Endothelial cell of umbilical vein (primary cell): Measurements from ENCODE around the gene IWS1. TPM values are rescaled to one million over a fixed set of nuclear protein-coding genes. Genes with fewer than 3 reads are reported as not detected.

Experiments
- BruUV-seq: library from RNA; stranded (reverse); fragments of 400-500 nt; replicated peaks from 2 replicates; lab custom pipeline; 2021; lab: Mats Ljungman, UMichigan
- CTCF ChIA-PET: fragments of 300-600, 350-600 bp; sonication (Branson Sonifier 250); formaldehyde crosslinking; loops from one replicate; lab custom pipeline; 2021; ENCODE audit warnings: antibody characterized with exemption, inconsistent platforms; lab: Charles Lee
- POLR2A ChIA-PET: fragments of 300-600, 350-600 bp; sonication (Branson Sonifier 250); formaldehyde crosslinking; loops from one replicate; lab custom pipeline; 2021; ENCODE audit warnings: antibody characterized with exemption, inconsistent platforms; lab: Charles Lee
- DNase-seq: peaks from one replicate; pipeline ENCODE4 v3.0.0-alpha.2; 2011; ENCODE audit warnings: low read depth, low spot score
- FAIRE-seq: peaks from 2 replicates; lab custom pipeline; 2011; peaks lifted over from hg19 to GRCh38; lab: Jason Lieb, UNC
- H2AFZ ChIP-seq: 2 replicates; pipeline ENCODE4 v1.6.0; 2012; ENCODE audit warnings: low read depth, low read length, control low read depth, inconsistent platforms
- H3K27ac ChIP-seq: 2 replicates; pipeline ENCODE4 v1.5.1; 2011; ENCODE audit warnings: low read depth, mild to moderate bottlenecking, control low read depth, low read length, moderate library complexity; ENCODE audit not compliant: insufficient read depth
- H3K27me3 ChIP-seq, 2 experiments: 2 replicates each; pipeline versions ENCODE4 v1.6.0 to v1.6.1; 2011; ENCODE audit warnings: low read length in 2 of 2, mixed read lengths in 1 of 2; ENCODE audit not compliant: control insufficient read depth in 2 of 2, insufficient read depth in 2 of 2
- H3K36me3 ChIP-seq, 2 experiments: 2 replicates in 1 of 2; 3 replicates in 1 of 2; pipeline ENCODE4 v1.5.1; 2011; ENCODE audit warnings: low read length in 2 of 2, mild to moderate bottlenecking in 1 of 2, moderate library complexity in 1 of 2; ENCODE audit not compliant: control insufficient read depth in 2 of 2, insufficient read depth in 2 of 2; ENCODE audit errors: extremely low read depth in 1 of 2
- H3K4me1 ChIP-seq: 3 replicates; pipeline ENCODE4 v1.5.1; 2011; ENCODE audit warnings: mild to moderate bottlenecking, low read length; ENCODE audit not compliant: control insufficient read depth, insufficient read depth; ENCODE audit errors: extremely low read depth
- H3K4me2 ChIP-seq: 2 replicates; pipeline ENCODE4 v1.6.1; 2011; ENCODE audit warnings: low read length, control low read depth, mixed read lengths; ENCODE audit not compliant: insufficient read depth
- H3K4me3 ChIP-seq, 3 experiments: fragments of 200-600 bp in 1 of 3; sonication (generic), shearing (Covaris generic) in 1 of 3; replicated peaks in 1 of 3; 2 replicates each; pipeline ENCODE4 v1.5.1; 2011 to 2016; ENCODE audit warnings: control low read depth in 3 of 3, low read length in 3 of 3, mild to moderate bottlenecking in 2 of 3, inconsistent platforms in 1 of 3, low read depth in 1 of 3, moderate library complexity in 1 of 3; ENCODE audit not compliant: insufficient read depth in 1 of 3
- H3K79me2 ChIP-seq: 2 replicates; pipeline ENCODE4 v1.6.0; 2012; ENCODE audit warnings: low read length, inconsistent platforms; ENCODE audit not compliant: control insufficient read depth, insufficient read depth
- H3K9ac ChIP-seq: replicated peaks from 2 replicates; pipeline ENCODE3; 2011; ENCODE audit warnings: low read length, control low read depth; ENCODE audit not compliant: insufficient read depth; ENCODE audit errors: extremely low read depth
- H3K9me1 ChIP-seq: replicated peaks from 3 replicates; pipeline ENCODE4 v1.6.0; 2011; ENCODE audit warnings: mild to moderate bottlenecking, low read length; ENCODE audit not compliant: control insufficient read depth, insufficient read depth; ENCODE audit errors: extremely low read depth
- H3K9me3 ChIP-seq: replicated peaks from 2 replicates; pipeline ENCODE4 v1.5.1; 2012; ENCODE audit warnings: low read length, inconsistent platforms; ENCODE audit not compliant: control insufficient read depth, insufficient read depth
- H4K20me1 ChIP-seq: replicated peaks from 2 replicates; pipeline ENCODE3; 2011; ENCODE audit warnings: mild to moderate bottlenecking, low read length; ENCODE audit not compliant: control insufficient read depth, insufficient read depth; ENCODE audit errors: extremely low read depth
- EZH2 ChIP-seq: IDR thresholded peaks from 2 replicates; pipeline ENCODE4 v1.6.1; 2012; ENCODE audit warnings: borderline replicate concordance, low read depth, mild to moderate bottlenecking, moderate library complexity, low read length, inconsistent platforms; ENCODE audit not compliant: severe bottlenecking
- FOS ChIP-seq: IDR thresholded peaks from 2 replicates; pipeline ENCODE4 v1.6.1; 2011; ENCODE audit warnings: mild to moderate bottlenecking, low read length, moderate library complexity, borderline replicate concordance; ENCODE audit not compliant: insufficient read depth
- JUN ChIP-seq: IDR thresholded peaks from 2 replicates; pipeline ENCODE4 v1.6.1; 2011; ENCODE audit warnings: borderline replicate concordance, low read depth; ENCODE audit not compliant: insufficient read length, insufficient read depth
- MYC ChIP-seq: IDR thresholded peaks from one replicate; pipeline ENCODE4 v1.6.1; 2011; ENCODE audit warnings: mild to moderate bottlenecking, low read depth, low read length
- POLR2A ChIP-seq: IDR thresholded peaks from 2 replicates; pipeline ENCODE4 v1.6.1; 2012; ENCODE audit warnings: low read depth, mild to moderate bottlenecking, control low read depth, low read length
- POLR2AphosphoS5 ChIP-seq: IDR thresholded peaks from 2 replicates; pipeline ENCODE4 v1.6.1; 2012; ENCODE audit warnings: low read depth, mild to moderate bottlenecking, control low read depth, low read length, moderate library complexity; ENCODE audit not compliant: insufficient read depth
- dilution Hi-C: fragments of 300-500 bp; cut with MboI; formaldehyde crosslinking; loops from one replicate; pipeline ENCODE4 v1.15.0; 2019; ENCODE audit warnings: low sequenced_read_pairs; ENCODE audit not compliant: extremely low pct_ligation_motif_present
- intact Hi-C: fragments of 100-400 bp; cut with micrococcal nuclease; formaldehyde crosslinking; loops from one replicate; pipeline ENCODE4 v1.10.0; 2022
- polyA plus RNA-seq, 4 experiments: library from polyadenylated mRNA; depleted of rRNA in 3 of 4; stranded (reverse) in 3 of 4; unstranded in 1 of 4; fragments of >200 nt; gene quantifications; 2 replicates each; pipeline versions ENCODE4 v1.2.1 to v1.2.3, GENCODE V29; 2011 to 2012; ENCODE audit warnings: missing spikeins in 1 of 4
- total RNA-seq: library from RNA; stranded (reverse); gene quantifications from 2 replicates; pipeline ENCODE4 v1.2.3, GENCODE V29; 2021
- TF ChIP-seq, protein P1 (sequence below): IDR thresholded peaks from 2 replicates; pipeline ENCODE4 v1.6.1; 2011; ENCODE audit not compliant: insufficient read depth, insufficient read length
- TF ChIP-seq, protein P2 (sequence below), 2 donors: IDR thresholded peaks; 1 replicate in 1 of 2; 2 replicates in 1 of 2; pipeline ENCODE4 v1.5.1; 2011; ENCODE audit warnings: low read length in 2 of 2, mild to moderate bottlenecking in 2 of 2, moderate library complexity in 2 of 2, control low read depth in 1 of 2, inconsistent platforms in 1 of 2, low read depth in 1 of 2; ENCODE audit not compliant: insufficient read depth in 1 of 2; ENCODE audit errors: extremely low read depth in 1 of 2

IWS1 gene
- total and polyA plus RNA-seq, 2 donors (not counting 3 experiments of a cell fraction or from before 2014, with no cell fraction given): 14.7 to 51.0 TPM

DNA sequence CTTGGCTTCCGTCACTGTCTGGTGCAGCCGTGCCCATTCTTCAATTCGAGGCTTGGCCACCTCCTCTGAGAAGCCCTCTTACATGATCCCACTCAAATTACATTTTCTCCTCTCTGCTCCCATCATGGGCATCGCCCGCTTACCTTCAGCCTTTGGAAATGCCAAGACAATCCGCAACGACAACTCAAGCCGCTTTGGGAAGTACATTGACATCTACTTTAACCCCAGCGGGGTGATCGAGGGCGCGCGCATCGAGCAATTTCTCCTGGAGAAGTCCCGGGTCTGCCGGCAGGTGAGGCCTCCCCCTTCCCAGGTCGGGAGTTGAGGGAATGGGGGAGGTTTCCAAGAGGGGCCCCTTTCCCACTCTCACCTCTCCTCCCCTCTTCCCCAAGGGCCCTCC, 47.5 kb upstream of the IWS1 start:
- DNase-seq (no peak), FAIRE-seq (no peak)
- Histone ChIP-seq H3K4me2 (no peak overlapping the region), H3K9me1 (no peaks in the 10 kb centered on the region), H3K79me2 (no peaks in the 10 kb centered on the region), H3K27ac (no peak overlapping the region), H2AFZ (no peak overlapping the region), H3K9me3 (no peaks in the 10 kb centered on the region), H3K27me3 (peaks cover 0 to under 1% of the 10 kb centered on the region in 2 experiments), H3K4me1 (peaks cover 5% of the 10 kb centered on the region), H3K36me3 (no peaks in the 10 kb centered on the region), H4K20me1 (no peaks in the 10 kb centered on the region), H3K4me3 (no peak overlapping the region), H3K9ac (no peak overlapping the region)
- no TSS peak for BruUV-seq
- ChIA-PET CTCF (interaction anchor here (0.6 kb wide), 1 partner anchor 349 kb away, joined by 3 read pairs; no protein-coding TSS in a partner anchor), POLR2A (no interaction called here)
- no peak for TF ChIP-seq POLR2A
- intact Hi-C loops (no loop called here), dilution Hi-C loops (no loop called here)

DNA sequence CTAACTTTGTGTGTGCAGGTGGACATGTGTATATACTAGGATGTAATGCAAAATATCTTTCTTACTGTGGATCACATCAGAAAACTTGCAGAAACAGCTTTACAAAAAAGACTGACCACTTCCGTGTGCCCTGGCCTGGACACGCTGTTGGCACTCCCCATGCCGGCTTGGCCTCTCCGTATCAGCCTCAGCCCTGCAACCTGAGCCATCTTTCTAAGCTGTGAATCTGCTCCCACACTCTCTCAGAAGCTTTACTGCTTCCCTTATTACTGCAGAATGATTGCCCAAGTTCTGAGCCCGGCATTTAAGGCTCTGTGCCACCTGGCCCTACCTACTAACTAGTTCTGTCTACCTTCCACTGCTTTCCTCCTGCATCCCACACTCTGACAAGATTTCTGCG, 47.0 kb upstream of the IWS1 start:
- intact Hi-C loops: no loop called here
- Histone ChIP-seq H4K20me1 (no peaks in the 10 kb centered on the region), H3K9ac (no peak overlapping the region), H3K4me3 (no peak overlapping the region), H3K4me1 (peaks cover 5% of the 10 kb centered on the region), H3K27ac (no peak overlapping the region), H3K27me3 (no peaks in the 10 kb centered on the region), H3K79me2 (no peaks in the 10 kb centered on the region), H2AFZ (no peak overlapping the region), H3K4me2 (no peak overlapping the region), H3K9me3 (no peaks in the 10 kb centered on the region), H3K9me1 (no peaks in the 10 kb centered on the region), H3K36me3 (no peaks in the 10 kb centered on the region)
- POLR2A ChIA-PET: no interaction called here
- DNase-seq (no peak), FAIRE-seq (no peak)
- dilution Hi-C loops: no loop called here
- CTCF ChIA-PET: interaction anchor here (0.8 kb wide), 1 partner anchor 18 kb away, joined by 3 read pairs; no protein-coding TSS in a partner anchor
- no TSS peak for BruUV-seq
- TF ChIP-seq JUN (no peak), MYC (no peak), POLR2AphosphoS5 (no peak), EZH2 (no peak), POLR2A (no peak), FOS (no peak)
- TF ChIP-seq, protein P1, sequence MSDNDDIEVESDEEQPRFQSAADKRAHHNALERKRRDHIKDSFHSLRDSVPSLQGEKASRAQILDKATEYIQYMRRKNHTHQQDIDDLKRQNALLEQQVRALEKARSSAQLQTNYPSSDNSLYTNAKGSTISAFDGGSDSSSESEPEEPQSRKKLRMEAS: no peak
- TF ChIP-seq, protein P2, sequence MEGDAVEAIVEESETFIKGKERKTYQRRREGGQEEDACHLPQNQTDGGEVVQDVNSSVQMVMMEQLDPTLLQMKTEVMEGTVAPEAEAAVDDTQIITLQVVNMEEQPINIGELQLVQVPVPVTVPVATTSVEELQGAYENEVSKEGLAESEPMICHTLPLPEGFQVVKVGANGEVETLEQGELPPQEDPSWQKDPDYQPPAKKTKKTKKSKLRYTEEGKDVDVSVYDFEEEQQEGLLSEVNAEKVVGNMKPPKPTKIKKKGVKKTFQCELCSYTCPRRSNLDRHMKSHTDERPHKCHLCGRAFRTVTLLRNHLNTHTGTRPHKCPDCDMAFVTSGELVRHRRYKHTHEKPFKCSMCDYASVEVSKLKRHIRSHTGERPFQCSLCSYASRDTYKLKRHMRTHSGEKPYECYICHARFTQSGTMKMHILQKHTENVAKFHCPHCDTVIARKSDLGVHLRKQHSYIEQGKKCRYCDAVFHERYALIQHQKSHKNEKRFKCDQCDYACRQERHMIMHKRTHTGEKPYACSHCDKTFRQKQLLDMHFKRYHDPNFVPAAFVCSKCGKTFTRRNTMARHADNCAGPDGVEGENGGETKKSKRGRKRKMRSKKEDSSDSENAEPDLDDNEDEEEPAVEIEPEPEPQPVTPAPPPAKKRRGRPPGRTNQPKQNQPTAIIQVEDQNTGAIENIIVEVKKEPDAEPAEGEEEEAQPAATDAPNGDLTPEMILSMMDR (IDR thresholded peaks at IDR 0.05; ENCODE audit: extremely low read depth in 1 of 2, insufficient read depth in 1 of 2, low read depth in 1 of 2, low read length in 2 of 2): no peak
